HG02938 (cell line): ENCODE results near the gene CTBP1.

Source experiments
- ATAC-seq: cut with Tn5 transposase; IDR thresholded peaks from one replicate; pipeline ENCODE4 v1.9.1; 2021; ENCODE audit warnings: mild to moderate bottlenecking, moderate library complexity; ENCODE audit not compliant: unreplicated experiment

CTBP1 gene

GRCh38 chr4:1177274-1178141 is 71.4 kb downstream of the CTBP1 start:
- no peak for ATAC-seq

GRCh38 chr4:1176398-1177273 is 72.3 kb downstream of the CTBP1 start:
- ATAC-seq, result no peak

- no peak for ATAC-seq
Observed at GRCh38 chr4:1175635-1176229, 73.2 kb downstream of the CTBP1 start.

- ATAC-seq, result no peak
Observed at GRCh38 chr4:1174941-1175634, 73.8 kb downstream of the CTBP1 start.

- no peak for ATAC-seq
Observed at GRCh38 chr4:1172971-1173757, 75.8 kb downstream of the CTBP1 start.

GRCh38 chr4:1172228-1172851 is 76.6 kb downstream of the CTBP1 start, which contains the start of gene SPON2:
Gene SPON2 (minus strand): TSS chr4:1172583.
- ATAC-seq, result no peak

- no peak for ATAC-seq
Observed at GRCh38 chr4:1171311-1172227, 77.4 kb downstream of the CTBP1 start.

GRCh38 chr4:1170976-1171310 is 78.0 kb downstream of the CTBP1 start:
- no peak for ATAC-seq

- no peak for ATAC-seq
Observed at GRCh38 chr4:1170156-1170975, 78.6 kb downstream of the CTBP1 start.

- ATAC-seq, result no peak
Observed at GRCh38 chr4:1169691-1170096, 79.2 kb downstream of the CTBP1 start.

- no peak for ATAC-seq
Observed at GRCh38 chr4:1169171-1169671, 79.7 kb downstream of the CTBP1 start.

GRCh38 chr4:1168191-1169101 is 80.5 kb downstream of the CTBP1 start:
- no peak for ATAC-seq

GRCh38 chr4:1167244-1167949 is 81.5 kb downstream of the CTBP1 start:
- peak; percentile 85 for ATAC-seq

- no peak for ATAC-seq
Observed at GRCh38 chr4:1166509-1167243, 82.3 kb downstream of the CTBP1 start.

GRCh38 chr4:1164956-1165545 is 83.9 kb downstream of the CTBP1 start:
- ATAC-seq, result no peak
